ENCODE measurements around the gene B4GALT4.

DNA sequence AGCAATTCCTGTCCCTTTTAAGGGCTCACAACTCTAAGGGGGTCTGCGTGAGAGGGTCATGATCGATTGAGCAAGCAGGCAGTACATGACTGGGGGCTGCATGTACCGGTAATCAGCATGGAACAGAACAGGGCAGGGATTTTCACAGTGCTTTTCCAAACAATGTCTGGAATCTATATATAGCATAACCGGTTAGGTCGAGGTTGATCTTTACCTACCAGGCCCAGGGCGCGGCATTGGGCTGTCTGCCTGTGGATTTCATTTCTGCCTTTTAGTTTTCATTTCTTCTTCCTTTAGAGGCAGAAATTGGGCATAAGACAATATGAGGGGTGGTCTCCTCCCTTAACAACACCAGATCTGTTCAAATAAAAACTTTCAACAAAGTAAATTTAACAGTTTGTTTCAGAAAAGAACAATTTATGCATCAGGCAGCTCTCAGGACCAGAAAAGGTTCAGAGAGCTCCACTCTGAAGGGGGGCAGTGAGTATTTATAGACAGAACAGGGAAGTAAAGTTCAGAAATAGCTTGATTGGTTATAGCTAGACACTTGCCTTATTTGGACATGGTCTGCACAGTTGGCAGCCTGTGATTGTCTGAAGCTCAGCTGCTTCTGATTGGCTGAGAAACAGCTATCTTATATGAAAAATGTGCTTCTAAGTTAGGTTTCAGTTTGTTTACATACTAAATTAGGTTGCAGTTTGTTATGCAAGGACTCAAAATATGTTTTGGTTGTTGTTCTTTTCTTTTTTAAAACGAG lies 17.2 kb upstream of the B4GALT4 start:
- no peak for TF ChIP-seq CTCF (conservative IDR thresholded peaks at IDR 0.05; ENCODE audit: low read length)
- TF ChIP-seq EZH2phosphoT487 (IDR thresholded peaks at IDR 0.05; ENCODE audit: borderline replicate concordance) = no peak
